Fibroblast of lung (primary cell): ENCODE results near the gene TPR. TPM values are rescaled to one million over a fixed set of nuclear protein-coding genes. Genes with fewer than 3 reads are reported as not detected.
A peak's percentile ranks its signal among the peaks of the same experiment; 100 is the strongest.

Experiments used
- DNase-seq, 2 donors: peaks; one replicate each; pipeline versions ENCODE4 v3.0.0 to v3.0.0-alpha.2; 2010; ENCODE audit warnings: low read depth in 2 of 2
- H2AFZ ChIP-seq: 2 replicates; pipeline ENCODE4 v1.5.1; 2012; ENCODE audit warnings: low read length, control low read depth, inconsistent platforms
- H3K27ac ChIP-seq: 2 replicates; pipeline ENCODE4 v1.5.1; 2011; ENCODE audit warnings: low read length, control low read depth; ENCODE audit not compliant: insufficient read depth
- H3K27me3 ChIP-seq: 2 replicates; pipeline ENCODE4 v1.5.1; 2011; ENCODE audit warnings: mild to moderate bottlenecking, low read length; ENCODE audit not compliant: control insufficient read depth, insufficient read depth
- H3K36me3 ChIP-seq: 2 replicates; pipeline ENCODE4 v1.5.1; 2011; ENCODE audit warnings: low read length; ENCODE audit not compliant: control insufficient read depth, insufficient read depth
- H3K4me1 ChIP-seq: 2 replicates; pipeline ENCODE4 v1.5.1; 2011; ENCODE audit warnings: low read length; ENCODE audit not compliant: control insufficient read depth, insufficient read depth; ENCODE audit errors: extremely low read depth
- H3K4me2 ChIP-seq: 2 replicates; pipeline ENCODE4 v1.5.1; 2011; ENCODE audit warnings: low read length, control low read depth; ENCODE audit not compliant: insufficient read depth; ENCODE audit errors: extremely low read depth
- H3K4me3 ChIP-seq, 4 experiments: fragments of 200-600 bp in 1 of 4; sonication (generic) in 1 of 4; replicated peaks in 1 of 4; 2 replicates each; pipeline ENCODE4 v1.5.1; 2011 to 2016; ENCODE audit warnings: low read length in 4 of 4, low read depth in 3 of 4, mild to moderate bottlenecking in 3 of 4, control low read depth in 2 of 4, inconsistent platforms in 1 of 4, mixed read lengths in 1 of 4; ENCODE audit not compliant: insufficient read depth in 1 of 4; ENCODE audit errors: control extremely low read depth in 1 of 4
- H3K79me2 ChIP-seq: 2 replicates; pipeline ENCODE4 v1.5.1; 2012; ENCODE audit warnings: mild to moderate bottlenecking, low read length, inconsistent platforms; ENCODE audit not compliant: control insufficient read depth, insufficient read depth
- H3K9ac ChIP-seq: 2 replicates; pipeline ENCODE4 v1.5.1; 2011; ENCODE audit warnings: mild to moderate bottlenecking, low read length, control low read depth; ENCODE audit not compliant: insufficient read depth
- H3K9me3 ChIP-seq: 2 replicates; pipeline ENCODE4 v1.5.1; 2012; ENCODE audit warnings: low read depth, low read length; ENCODE audit not compliant: control insufficient read depth, insufficient read depth
- H4K20me1 ChIP-seq: 2 replicates; pipeline ENCODE4 v1.5.1; 2011; ENCODE audit warnings: low read length; ENCODE audit not compliant: control insufficient read depth, insufficient read depth; ENCODE audit errors: extremely low read depth
- EZH2 ChIP-seq: IDR thresholded peaks from 2 replicates; pipeline ENCODE4 v1.5.1; 2012; ENCODE audit warnings: low read length, control low read depth, mild to moderate bottlenecking; ENCODE audit errors: missing control alignments
- polyA plus RNA-seq, 2 donors: library from polyadenylated mRNA; depleted of rRNA in 1 of 2; stranded (reverse) in 1 of 2; unstranded in 1 of 2; fragments of >200 nt; gene quantifications; 2 replicates each; pipeline ENCODE4 v1.2.1, GENCODE V29; 2011 to 2012; ENCODE audit warnings: missing spikeins in 1 of 2
- total RNA-seq: library from RNA; depleted of rRNA; stranded (reverse); fragments of >200 nt; gene quantifications from 2 replicates; pipeline ENCODE4 v1.2.1, GENCODE V29; 2014
- TF ChIP-seq, protein P1 (sequence below), 2 donors: IDR thresholded peaks in 1 of 2; conservative IDR thresholded peaks in 1 of 2; 1 replicate in 1 of 2; 2 replicates in 1 of 2; pipeline ENCODE4 v1.5.1; 2011 to 2012; ENCODE audit warnings: low read length in 2 of 2, control low read depth in 1 of 2, inconsistent platforms in 1 of 2, low read depth in 1 of 2, mild to moderate bottlenecking in 1 of 2

TPR gene
- total and polyA plus RNA-seq, 2 donors (not counting 1 experiment from before 2014, with no cell fraction given) = 37.4 to 65.1 TPM

DNA sequence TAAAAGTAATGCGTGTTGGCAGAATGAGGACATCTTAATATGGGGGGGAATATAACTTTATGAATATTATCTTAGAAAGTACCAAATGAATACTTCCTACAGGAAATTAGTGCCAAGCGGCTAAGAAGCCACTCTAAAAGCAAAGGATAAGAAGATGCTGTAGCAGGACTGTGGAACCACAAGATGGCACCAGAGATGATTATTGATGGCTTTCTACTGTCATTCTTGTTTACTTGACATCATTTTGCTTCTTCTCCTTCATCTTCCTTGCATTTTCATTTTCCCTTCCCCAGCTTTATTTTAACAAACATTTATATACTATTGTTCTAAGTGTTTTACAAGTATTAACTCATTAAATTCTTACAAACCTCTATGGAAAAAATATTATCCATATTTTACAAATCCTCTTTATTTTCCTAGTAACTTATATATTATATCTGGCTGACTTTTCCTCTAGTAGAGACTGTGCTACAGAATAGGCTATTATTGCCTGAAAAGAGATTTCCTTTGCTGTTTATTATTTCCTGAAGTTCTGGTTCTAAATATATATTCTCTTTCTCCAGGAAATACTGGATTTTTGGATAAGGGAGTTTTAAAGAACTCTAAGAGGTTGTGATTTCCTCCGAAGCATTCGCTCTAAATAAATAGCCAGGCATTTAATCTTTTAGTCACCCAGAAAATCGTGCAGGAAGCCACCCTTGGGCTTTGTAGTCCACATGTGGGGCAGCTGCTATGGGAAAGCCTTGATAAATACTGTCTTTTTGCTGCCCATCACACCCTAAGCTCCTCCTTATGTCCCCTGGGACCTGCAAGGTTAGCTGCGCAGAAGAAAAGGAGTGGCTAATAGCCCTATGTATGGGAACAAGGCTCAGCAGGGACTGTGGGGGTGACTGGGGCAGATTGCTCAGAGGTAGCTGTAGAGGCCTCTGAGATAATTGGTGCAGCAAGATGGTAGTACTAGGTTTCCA, 69.8 kb downstream of the TPR start:
- no peaks in the 10 kb centered on the region for H4K20me1 ChIP-seq
- no peak overlapping the region for H3K27ac ChIP-seq
- TF ChIP-seq EZH2 = no peak
- TF ChIP-seq, protein P1, sequence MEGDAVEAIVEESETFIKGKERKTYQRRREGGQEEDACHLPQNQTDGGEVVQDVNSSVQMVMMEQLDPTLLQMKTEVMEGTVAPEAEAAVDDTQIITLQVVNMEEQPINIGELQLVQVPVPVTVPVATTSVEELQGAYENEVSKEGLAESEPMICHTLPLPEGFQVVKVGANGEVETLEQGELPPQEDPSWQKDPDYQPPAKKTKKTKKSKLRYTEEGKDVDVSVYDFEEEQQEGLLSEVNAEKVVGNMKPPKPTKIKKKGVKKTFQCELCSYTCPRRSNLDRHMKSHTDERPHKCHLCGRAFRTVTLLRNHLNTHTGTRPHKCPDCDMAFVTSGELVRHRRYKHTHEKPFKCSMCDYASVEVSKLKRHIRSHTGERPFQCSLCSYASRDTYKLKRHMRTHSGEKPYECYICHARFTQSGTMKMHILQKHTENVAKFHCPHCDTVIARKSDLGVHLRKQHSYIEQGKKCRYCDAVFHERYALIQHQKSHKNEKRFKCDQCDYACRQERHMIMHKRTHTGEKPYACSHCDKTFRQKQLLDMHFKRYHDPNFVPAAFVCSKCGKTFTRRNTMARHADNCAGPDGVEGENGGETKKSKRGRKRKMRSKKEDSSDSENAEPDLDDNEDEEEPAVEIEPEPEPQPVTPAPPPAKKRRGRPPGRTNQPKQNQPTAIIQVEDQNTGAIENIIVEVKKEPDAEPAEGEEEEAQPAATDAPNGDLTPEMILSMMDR (conservative IDR thresholded peaks at IDR 0.05 in 1 of 2, IDR thresholded peaks at IDR 0.05 in 1 of 2; ENCODE audit: low read depth in 1 of 2, low read length in 2 of 2) = peak; percentile 38 to 56
- H3K79me2 ChIP-seq = no peaks in the 10 kb centered on the region
- no peak overlapping the region for H3K9ac ChIP-seq
- H3K36me3 ChIP-seq = no peaks in the 10 kb centered on the region
- no peak overlapping the region for H2AFZ ChIP-seq
- no peaks in the 10 kb centered on the region for H3K9me3 ChIP-seq
- H3K4me2 ChIP-seq = no peak overlapping the region
- H3K4me1 ChIP-seq = no peaks in the 10 kb centered on the region
- peak; percentile 19 to 20 for DNase-seq
- no peaks in the 10 kb centered on the region for H3K27me3 ChIP-seq
- H3K4me3 ChIP-seq = no peak overlapping the region

DNA sequence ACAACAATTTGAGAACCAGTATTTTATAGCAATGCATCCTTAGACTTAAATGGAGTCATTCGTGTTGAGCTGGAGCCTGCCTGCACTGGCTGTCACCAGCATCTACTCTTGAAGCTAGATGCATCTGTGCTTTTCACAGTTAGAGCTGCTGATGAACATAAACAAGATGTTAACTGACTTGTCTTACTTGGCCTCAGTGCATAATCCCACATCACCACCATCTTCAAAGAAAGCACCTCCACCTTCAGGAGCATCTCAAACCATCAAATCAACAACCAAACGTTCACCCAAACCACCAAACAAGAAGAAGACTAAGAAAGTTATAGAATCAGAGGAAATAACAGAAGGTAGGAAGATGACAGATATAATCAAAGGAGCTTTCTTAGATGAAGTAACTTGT, 71.1 kb downstream of the TPR start:
- no peaks in the 10 kb centered on the region for H4K20me1 ChIP-seq

DNA sequence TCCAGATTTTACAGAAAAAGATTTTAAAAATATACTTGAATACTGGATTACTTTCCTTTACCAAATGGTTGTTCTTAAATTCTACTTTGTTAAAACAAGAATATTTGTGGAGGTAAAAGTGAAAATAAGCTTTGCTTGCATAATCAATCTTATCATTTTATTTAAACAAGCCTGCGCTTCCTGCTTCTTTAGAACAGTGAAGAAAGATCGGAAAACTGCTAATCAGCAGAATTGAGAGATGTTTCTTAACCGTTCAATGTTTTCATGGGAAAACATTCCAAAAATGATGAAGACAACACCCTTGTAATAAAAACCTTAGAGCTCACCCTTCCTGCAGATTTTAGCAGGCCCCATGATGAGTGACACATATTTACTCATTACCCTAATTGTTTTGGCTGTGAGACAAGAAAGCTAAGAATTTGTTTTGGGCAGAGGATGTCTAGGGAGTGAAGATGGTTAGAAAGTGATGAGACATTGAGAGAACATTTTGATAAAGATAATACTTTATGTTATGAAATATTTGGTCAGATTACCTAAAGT, 72.6 kb downstream of the TPR start:
- Histone ChIP-seq H3K4me1 (no peaks in the 10 kb centered on the region), H2AFZ (no peak overlapping the region), H3K36me3 (no peaks in the 10 kb centered on the region), H3K4me2 (no peak overlapping the region), H4K20me1 (no peaks in the 10 kb centered on the region), H3K79me2 (no peaks in the 10 kb centered on the region), H3K4me3 (no peak overlapping the region), H3K27ac (no peak overlapping the region), H3K27me3 (no peaks in the 10 kb centered on the region), H3K9me3 (no peaks in the 10 kb centered on the region), H3K9ac (no peak overlapping the region)
- no peak for TF ChIP-seq EZH2
- TF ChIP-seq, protein P1 (conservative IDR thresholded peaks at IDR 0.05 in 1 of 2, IDR thresholded peaks at IDR 0.05 in 1 of 2; ENCODE audit: low read depth in 1 of 2, low read length in 2 of 2) = no peak
- DNase-seq = no peak

More for the DNA sequence above, 71.1 kb downstream of the TPR start:
- H3K9me3 ChIP-seq = no peaks in the 10 kb centered on the region
- no peaks in the 10 kb centered on the region for H3K4me1 ChIP-seq
- no peaks in the 10 kb centered on the region for H3K79me2 ChIP-seq
- H3K9ac ChIP-seq = no peak overlapping the region
- H2AFZ ChIP-seq = no peak overlapping the region
- H3K27ac ChIP-seq = no peak overlapping the region
- TF ChIP-seq, protein P1 (conservative IDR thresholded peaks at IDR 0.05 in 1 of 2, IDR thresholded peaks at IDR 0.05 in 1 of 2; ENCODE audit: low read depth in 1 of 2, low read length in 2 of 2) = no peak
- TF ChIP-seq EZH2 = no peak
- H3K36me3 ChIP-seq = no peaks in the 10 kb centered on the region
- H3K4me3 ChIP-seq = no peak overlapping the region
- no peak for DNase-seq
- H3K4me2 ChIP-seq = no peak overlapping the region
- no peaks in the 10 kb centered on the region for H3K27me3 ChIP-seq
